Hepatocyte (in vitro differentiated cells): ENCODE measurements around the gene CSNK1G1.

Experiments
- EZH2 ChIP-seq: fragments of 200-600 bp; sonication (generic); IDR thresholded peaks from 2 replicates; pipeline ENCODE4 v1.6.1; 2016; ENCODE audit warnings: antibody characterized with exemption, mild to moderate bottlenecking, borderline replicate concordance
- EZH2phosphoT487 ChIP-seq: fragments of 200-600 bp; sonication (generic); IDR thresholded peaks from one replicate; pipeline ENCODE4 v1.6.1; 2018; ENCODE audit warnings: antibody characterized with exemption, mild to moderate bottlenecking, low read depth, moderate library complexity; ENCODE audit not compliant: unreplicated experiment, severe bottlenecking
- TF ChIP-seq, protein P1 (sequence below): fragments of 200-600 bp; sonication (generic); IDR thresholded peaks from 2 replicates; pipeline ENCODE4 v1.5.1; 2016; ENCODE audit warnings: antibody characterized with exemption, mild to moderate bottlenecking; ENCODE audit not compliant: poor library complexity

DNA sequence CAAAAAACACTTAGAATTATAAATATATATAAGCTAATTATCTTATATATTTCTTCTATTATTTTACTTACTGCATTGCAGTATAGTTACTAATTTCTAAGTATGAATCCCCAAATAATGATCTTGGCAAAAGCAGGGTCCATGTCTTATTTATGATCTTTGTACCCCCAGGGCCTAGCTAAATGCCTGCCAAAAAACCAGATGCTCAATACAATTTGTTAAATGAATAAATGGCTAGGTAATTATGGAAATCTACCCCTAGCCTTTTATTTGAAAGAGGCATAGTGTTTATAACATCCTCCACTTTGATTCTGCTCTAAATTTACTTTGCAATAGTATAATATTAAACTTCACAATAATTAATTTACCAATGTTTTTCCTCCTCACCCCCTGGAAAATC is 69.5 kb downstream of the CSNK1G1 start:
- no peak for TF ChIP-seq EZH2phosphoT487
- TF ChIP-seq EZH2, result no peak
- TF ChIP-seq, protein P1, sequence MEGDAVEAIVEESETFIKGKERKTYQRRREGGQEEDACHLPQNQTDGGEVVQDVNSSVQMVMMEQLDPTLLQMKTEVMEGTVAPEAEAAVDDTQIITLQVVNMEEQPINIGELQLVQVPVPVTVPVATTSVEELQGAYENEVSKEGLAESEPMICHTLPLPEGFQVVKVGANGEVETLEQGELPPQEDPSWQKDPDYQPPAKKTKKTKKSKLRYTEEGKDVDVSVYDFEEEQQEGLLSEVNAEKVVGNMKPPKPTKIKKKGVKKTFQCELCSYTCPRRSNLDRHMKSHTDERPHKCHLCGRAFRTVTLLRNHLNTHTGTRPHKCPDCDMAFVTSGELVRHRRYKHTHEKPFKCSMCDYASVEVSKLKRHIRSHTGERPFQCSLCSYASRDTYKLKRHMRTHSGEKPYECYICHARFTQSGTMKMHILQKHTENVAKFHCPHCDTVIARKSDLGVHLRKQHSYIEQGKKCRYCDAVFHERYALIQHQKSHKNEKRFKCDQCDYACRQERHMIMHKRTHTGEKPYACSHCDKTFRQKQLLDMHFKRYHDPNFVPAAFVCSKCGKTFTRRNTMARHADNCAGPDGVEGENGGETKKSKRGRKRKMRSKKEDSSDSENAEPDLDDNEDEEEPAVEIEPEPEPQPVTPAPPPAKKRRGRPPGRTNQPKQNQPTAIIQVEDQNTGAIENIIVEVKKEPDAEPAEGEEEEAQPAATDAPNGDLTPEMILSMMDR, result no peak
